GM21717 (cell line): ENCODE measurements around the gene TOM1L2.
"Not testable (repeated sequence)": the region's sequence is repeated elsewhere in the genome, so short reads cannot be mapped to it uniquely, and the experiment has no call there.

ENCODE experiments used
- ATAC-seq: cut with Tn5 transposase; IDR thresholded peaks from one replicate; pipeline ENCODE4 v1.9.1; 2021; ENCODE audit warnings: mild to moderate bottlenecking, moderate library complexity; ENCODE audit not compliant: unreplicated experiment

TOM1L2 gene

GRCh38 chr17:17971431-17972125, 622 bp downstream of the TOM1L2 start:
- no peak for ATAC-seq

GRCh38 chr17:17970699-17971430, 1.3 kb downstream of the TOM1L2 start:
- ATAC-seq = no peak

- ATAC-seq = no peak
These were observed 5.8 kb downstream of the TOM1L2 start for GRCh38 chr17:17966399-17966798.

GRCh38 chr17:17965152-17965721, 7.0 kb downstream of the TOM1L2 start:
- no peak for ATAC-seq

GRCh38 chr17:17964710-17965109, 7.5 kb downstream of the TOM1L2 start:
- no peak for ATAC-seq

- ATAC-seq = no peak
These were observed 8.3 kb downstream of the TOM1L2 start for GRCh38 chr17:17963694-17964436.

GRCh38 chr17:17963066-17963465, 9.1 kb downstream of the TOM1L2 start:
- ATAC-seq = no peak

- ATAC-seq = no peak
These were observed 11.6 kb downstream of the TOM1L2 start for GRCh38 chr17:17960500-17961030.

GRCh38 chr17:17959520-17960361, 12.5 kb downstream of the TOM1L2 start:
- ATAC-seq = no peak

- no peak for ATAC-seq
These were observed 13.2 kb downstream of the TOM1L2 start for GRCh38 chr17:17958982-17959381.

GRCh38 chr17:17957584-17957916, 14.7 kb downstream of the TOM1L2 start:
- ATAC-seq = no peak

GRCh38 chr17:17955790-17956341, 16.3 kb downstream of the TOM1L2 start:
- not testable (repeated sequence) for ATAC-seq

- ATAC-seq = no peak
These were observed 18.1 kb downstream of the TOM1L2 start for GRCh38 chr17:17954079-17954478.

- no peak for ATAC-seq
These were observed 19.5 kb downstream of the TOM1L2 start for GRCh38 chr17:17952691-17953090.

- no peak for ATAC-seq
These were observed 20.7 kb downstream of the TOM1L2 start for GRCh38 chr17:17951524-17951923.

- no peak for ATAC-seq
These were observed 21.4 kb downstream of the TOM1L2 start for GRCh38 chr17:17950806-17951205.

GRCh38 chr17:17950347-17950746, 21.9 kb downstream of the TOM1L2 start:
- no peak for ATAC-seq

GRCh38 chr17:17947966-17948365, 24.2 kb downstream of the TOM1L2 start:
- ATAC-seq = no peak

GRCh38 chr17:17947309-17947708, 24.9 kb downstream of the TOM1L2 start:
- ATAC-seq = no peak

GRCh38 chr17:17946093-17946492, 26.1 kb downstream of the TOM1L2 start:
- no peak for ATAC-seq
